ENCODE data around the gene PSMB3.

Gene PSMB3

GRCh38 chr17:38715216-38715943 lies 37.2 kb upstream of the PSMB3 start:
- no peaks in the 10 kb centered on the region for H3K79me2 ChIP-seq (ENCODE audit: insufficient read depth, low read depth)
- no peaks in the 10 kb centered on the region for H3K27me3 ChIP-seq (ENCODE audit: insufficient read depth, low read depth)
- no peaks in the 10 kb centered on the region for H3K36me3 ChIP-seq (ENCODE audit: insufficient read depth)
- no peak overlapping the region for H3K4me2 ChIP-seq
- no peak overlapping the region for H3K9ac ChIP-seq
- TF ChIP-seq, protein P1, sequence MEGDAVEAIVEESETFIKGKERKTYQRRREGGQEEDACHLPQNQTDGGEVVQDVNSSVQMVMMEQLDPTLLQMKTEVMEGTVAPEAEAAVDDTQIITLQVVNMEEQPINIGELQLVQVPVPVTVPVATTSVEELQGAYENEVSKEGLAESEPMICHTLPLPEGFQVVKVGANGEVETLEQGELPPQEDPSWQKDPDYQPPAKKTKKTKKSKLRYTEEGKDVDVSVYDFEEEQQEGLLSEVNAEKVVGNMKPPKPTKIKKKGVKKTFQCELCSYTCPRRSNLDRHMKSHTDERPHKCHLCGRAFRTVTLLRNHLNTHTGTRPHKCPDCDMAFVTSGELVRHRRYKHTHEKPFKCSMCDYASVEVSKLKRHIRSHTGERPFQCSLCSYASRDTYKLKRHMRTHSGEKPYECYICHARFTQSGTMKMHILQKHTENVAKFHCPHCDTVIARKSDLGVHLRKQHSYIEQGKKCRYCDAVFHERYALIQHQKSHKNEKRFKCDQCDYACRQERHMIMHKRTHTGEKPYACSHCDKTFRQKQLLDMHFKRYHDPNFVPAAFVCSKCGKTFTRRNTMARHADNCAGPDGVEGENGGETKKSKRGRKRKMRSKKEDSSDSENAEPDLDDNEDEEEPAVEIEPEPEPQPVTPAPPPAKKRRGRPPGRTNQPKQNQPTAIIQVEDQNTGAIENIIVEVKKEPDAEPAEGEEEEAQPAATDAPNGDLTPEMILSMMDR (conservative IDR thresholded peaks at IDR 0.05; ENCODE audit: low read depth, low read length), result no peak
- no peak overlapping the region for H2AFZ ChIP-seq (ENCODE audit: low read depth)
- no peaks in the 10 kb centered on the region for H3K4me1 ChIP-seq (ENCODE audit: low read depth, poor library complexity, severe bottlenecking)
- H4K20me1 ChIP-seq (ENCODE audit: insufficient read depth), result no peaks in the 10 kb centered on the region
- no peak overlapping the region for H3K27ac ChIP-seq
- no peak overlapping the region for H3K4me3 ChIP-seq (IDR thresholded peaks at IDR 0.05; ENCODE audit: insufficient read depth, low read depth, low read length)

DNA sequence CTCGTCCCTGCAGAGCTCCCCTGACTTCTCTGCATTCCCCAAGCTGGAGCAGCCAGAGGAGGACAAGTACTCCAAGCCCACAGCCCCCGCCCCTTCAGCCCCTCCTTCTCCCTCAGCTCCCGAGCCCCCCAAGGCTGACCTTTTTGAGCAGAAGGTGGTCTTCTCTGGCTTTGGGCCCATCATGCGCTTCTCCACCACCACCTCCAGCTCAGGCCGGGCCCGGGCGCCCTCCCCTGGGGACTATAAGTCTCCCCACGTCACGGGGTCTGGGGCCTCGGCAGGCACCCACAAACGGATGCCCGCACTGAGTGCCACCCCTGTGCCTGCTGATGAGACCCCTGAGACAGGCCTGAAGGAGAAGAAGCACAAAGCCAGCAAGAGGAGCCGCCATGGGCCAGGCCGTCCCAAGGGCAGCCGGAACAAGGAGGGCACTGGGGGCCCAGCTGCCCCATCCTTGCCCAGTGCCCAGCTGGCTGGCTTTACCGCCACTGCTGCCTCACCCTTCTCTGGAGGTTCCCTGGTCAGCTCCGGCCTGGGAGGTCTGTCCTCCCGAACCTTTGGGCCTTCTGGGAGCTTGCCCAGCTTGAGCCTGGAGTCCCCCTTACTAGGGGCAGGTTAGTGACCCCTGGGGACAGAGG lies 36.1 kb upstream of the PSMB3 start:
- Histone ChIP-seq H3K4me3 (IDR thresholded peaks at IDR 0.05; ENCODE audit: insufficient read depth, low read depth, low read length) (no peak overlapping the region), H3K9ac (no peak overlapping the region), H3K4me2 (no peak overlapping the region), H3K79me2 (ENCODE audit: insufficient read depth, low read depth) (no peaks in the 10 kb centered on the region), H3K27me3 (ENCODE audit: insufficient read depth, low read depth) (no peaks in the 10 kb centered on the region), H3K4me1 (ENCODE audit: low read depth, poor library complexity, severe bottlenecking) (no peaks in the 10 kb centered on the region), H2AFZ (ENCODE audit: low read depth) (no peak overlapping the region), H3K27ac (no peak overlapping the region), H4K20me1 (ENCODE audit: insufficient read depth) (no peaks in the 10 kb centered on the region), H3K36me3 (ENCODE audit: insufficient read depth) (no peaks in the 10 kb centered on the region)
- TF ChIP-seq, protein P1 (conservative IDR thresholded peaks at IDR 0.05; ENCODE audit: low read depth, low read length), result no peak

GRCh38 chr17:38717139-38717745 lies 35.3 kb upstream of the PSMB3 start:
- Histone ChIP-seq H4K20me1 (ENCODE audit: insufficient read depth) (no peaks in the 10 kb centered on the region), H3K27ac (no peak overlapping the region), H3K4me1 (ENCODE audit: low read depth, poor library complexity, severe bottlenecking) (no peaks in the 10 kb centered on the region), H3K79me2 (ENCODE audit: insufficient read depth, low read depth) (no peaks in the 10 kb centered on the region), H3K9ac (no peak overlapping the region), H3K4me2 (no peak overlapping the region), H3K27me3 (ENCODE audit: insufficient read depth, low read depth) (no peaks in the 10 kb centered on the region), H3K4me3 (IDR thresholded peaks at IDR 0.05; ENCODE audit: insufficient read depth, low read depth, low read length) (no peak overlapping the region), H2AFZ (ENCODE audit: low read depth) (no peak overlapping the region), H3K36me3 (ENCODE audit: insufficient read depth) (no peaks in the 10 kb centered on the region)
- TF ChIP-seq, protein P1 (conservative IDR thresholded peaks at IDR 0.05; ENCODE audit: low read depth, low read length), result no peak

- H4K20me1 ChIP-seq (ENCODE audit: insufficient read depth), result no peaks in the 10 kb centered on the region
- no peaks in the 10 kb centered on the region for H3K27me3 ChIP-seq (ENCODE audit: insufficient read depth, low read depth)
- TF ChIP-seq, protein P1 (conservative IDR thresholded peaks at IDR 0.05; ENCODE audit: low read depth, low read length), result no peak
- H3K4me3 ChIP-seq (IDR thresholded peaks at IDR 0.05; ENCODE audit: insufficient read depth, low read depth, low read length), result no peak overlapping the region
- H3K4me2 ChIP-seq, result no peak overlapping the region
- no peaks in the 10 kb centered on the region for H3K36me3 ChIP-seq (ENCODE audit: insufficient read depth)
- H3K4me1 ChIP-seq (ENCODE audit: low read depth, poor library complexity, severe bottlenecking), result no peaks in the 10 kb centered on the region
- no peak overlapping the region for H2AFZ ChIP-seq (ENCODE audit: low read depth)
- no peak overlapping the region for H3K9ac ChIP-seq
- H3K27ac ChIP-seq, result no peak overlapping the region
- H3K79me2 ChIP-seq (ENCODE audit: insufficient read depth, low read depth), result no peaks in the 10 kb centered on the region
Measured at GRCh38 chr17:38719289-38719942, 33.1 kb upstream of the PSMB3 start.
